MM.1S (cell line): ENCODE results near the gene CYB5R3.

Experiments used
- DNase-seq: peaks from one replicate; pipeline ENCODE4 v3.0.0-alpha.2; 2015
- H2AFZ ChIP-seq: fragments of 300-600 bp; sonication (generic); 2 replicates; pipeline ENCODE4 v1.6.0; 2016; ENCODE audit warnings: antibody characterized with exemption, low read length
- H3F3A ChIP-seq: fragments of 300-600 bp; sonication (generic); 2 replicates; pipeline ENCODE4 v1.6.1; 2016; ENCODE audit warnings: mild to moderate bottlenecking, antibody characterized with exemption, low read length, moderate library complexity, mixed read lengths; ENCODE audit not compliant: insufficient read depth
- H3K27ac ChIP-seq: fragments of 300-600 bp; sonication (generic); 2 replicates; pipeline ENCODE4 v1.5.1; 2016; ENCODE audit warnings: mild to moderate bottlenecking, low read length
- H3K27me3 ChIP-seq: fragments of 300-600 bp; sonication (generic); replicated peaks from 2 replicates; pipeline ENCODE4 v1.6.0; 2016; ENCODE audit warnings: low read length; ENCODE audit not compliant: insufficient read depth
- H3K36me3 ChIP-seq: fragments of 300-600 bp; sonication (generic); replicated peaks from 2 replicates; pipeline ENCODE4 v1.6.1; 2016; ENCODE audit warnings: mild to moderate bottlenecking, low read length, mixed read lengths; ENCODE audit not compliant: insufficient read depth
- H3K4me1 ChIP-seq: fragments of 300-600 bp; sonication (generic); 2 replicates; pipeline ENCODE4 v1.6.1; 2016; ENCODE audit warnings: low read length, mixed read lengths
- H3K4me2 ChIP-seq: fragments of 300-600 bp; sonication (generic); 2 replicates; pipeline ENCODE4 v1.6.0; 2016; ENCODE audit warnings: low read depth, low read length
- H3K4me3 ChIP-seq: fragments of 300-600 bp; sonication (generic); 2 replicates; pipeline ENCODE4 v1.5.1; 2016; ENCODE audit warnings: low read length, mixed read lengths
- H3K79me2 ChIP-seq: fragments of 300-600 bp; sonication (generic); 2 replicates; pipeline ENCODE4 v1.6.1; 2016; ENCODE audit warnings: mixed run types, low read length, mixed read lengths
- H3K9ac ChIP-seq: fragments of 300-600 bp; sonication (generic); 2 replicates; pipeline ENCODE4 v1.6.1; 2016; ENCODE audit warnings: low read length, mixed read lengths
- H3K9me2 ChIP-seq: fragments of 300-600 bp; sonication (generic); replicated peaks from 2 replicates; pipeline ENCODE4 v1.6.1; 2016; ENCODE audit warnings: mild to moderate bottlenecking, low read length, mixed read lengths; ENCODE audit not compliant: insufficient read depth
- H3K9me3 ChIP-seq: fragments of 300-600 bp; sonication (generic); replicated peaks from 2 replicates; pipeline ENCODE4 v1.6.1; 2016; ENCODE audit warnings: mild to moderate bottlenecking, low read length, mixed read lengths; ENCODE audit not compliant: insufficient read depth
- H4K20me1 ChIP-seq: fragments of 300-600 bp; sonication (generic); 2 replicates; pipeline ENCODE4 v1.6.1; 2016; ENCODE audit warnings: mild to moderate bottlenecking, low read length, moderate library complexity, mixed read lengths; ENCODE audit not compliant: insufficient read depth
- EZH2 ChIP-seq: fragments of 300-600 bp; sonication (generic); optimal IDR thresholded peaks from 2 replicates; pipeline ENCODE3; 2017; ENCODE audit warnings: low read depth, mild to moderate bottlenecking, antibody characterized with exemption, low read length, mixed read lengths
- EZH2phosphoT487 ChIP-seq: fragments of 300-600 bp; sonication (generic); IDR thresholded peaks from 2 replicates; pipeline ENCODE4 v1.6.1; 2018; ENCODE audit warnings: antibody characterized with exemption, low read length
- TF ChIP-seq, protein P1 (sequence below): fragments of 300-600 bp; sonication (generic); IDR thresholded peaks from 2 replicates; pipeline ENCODE4 v1.5.1; 2016; ENCODE audit warnings: antibody characterized with exemption, low read length, mixed read lengths

The CYB5R3 gene

GRCh38 chr22:42641801-42642413, 7.3 kb downstream of the CYB5R3 start:
- Histone ChIP-seq H3K79me2 (peaks cover 32% of the 10 kb centered on the region), H3K36me3 (no peaks in the 10 kb centered on the region), H3K4me3 (no peak overlapping the region), H3K9me3 (no peaks in the 10 kb centered on the region), H2AFZ (no peak overlapping the region), H3K4me1 (no peaks in the 10 kb centered on the region), H3F3A (no peaks in the 10 kb centered on the region), H3K27ac (no peak overlapping the region), H3K4me2 (no peak overlapping the region), H4K20me1 (no peaks in the 10 kb centered on the region), H3K9me2 (no peaks in the 10 kb centered on the region), H3K9ac (no peak overlapping the region), H3K27me3 (no peaks in the 10 kb centered on the region)
- DNase-seq, result no peak
- TF ChIP-seq, protein P1, sequence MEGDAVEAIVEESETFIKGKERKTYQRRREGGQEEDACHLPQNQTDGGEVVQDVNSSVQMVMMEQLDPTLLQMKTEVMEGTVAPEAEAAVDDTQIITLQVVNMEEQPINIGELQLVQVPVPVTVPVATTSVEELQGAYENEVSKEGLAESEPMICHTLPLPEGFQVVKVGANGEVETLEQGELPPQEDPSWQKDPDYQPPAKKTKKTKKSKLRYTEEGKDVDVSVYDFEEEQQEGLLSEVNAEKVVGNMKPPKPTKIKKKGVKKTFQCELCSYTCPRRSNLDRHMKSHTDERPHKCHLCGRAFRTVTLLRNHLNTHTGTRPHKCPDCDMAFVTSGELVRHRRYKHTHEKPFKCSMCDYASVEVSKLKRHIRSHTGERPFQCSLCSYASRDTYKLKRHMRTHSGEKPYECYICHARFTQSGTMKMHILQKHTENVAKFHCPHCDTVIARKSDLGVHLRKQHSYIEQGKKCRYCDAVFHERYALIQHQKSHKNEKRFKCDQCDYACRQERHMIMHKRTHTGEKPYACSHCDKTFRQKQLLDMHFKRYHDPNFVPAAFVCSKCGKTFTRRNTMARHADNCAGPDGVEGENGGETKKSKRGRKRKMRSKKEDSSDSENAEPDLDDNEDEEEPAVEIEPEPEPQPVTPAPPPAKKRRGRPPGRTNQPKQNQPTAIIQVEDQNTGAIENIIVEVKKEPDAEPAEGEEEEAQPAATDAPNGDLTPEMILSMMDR, result no peak
- TF ChIP-seq EZH2, result no peak
- TF ChIP-seq EZH2phosphoT487, result no peak

DNA sequence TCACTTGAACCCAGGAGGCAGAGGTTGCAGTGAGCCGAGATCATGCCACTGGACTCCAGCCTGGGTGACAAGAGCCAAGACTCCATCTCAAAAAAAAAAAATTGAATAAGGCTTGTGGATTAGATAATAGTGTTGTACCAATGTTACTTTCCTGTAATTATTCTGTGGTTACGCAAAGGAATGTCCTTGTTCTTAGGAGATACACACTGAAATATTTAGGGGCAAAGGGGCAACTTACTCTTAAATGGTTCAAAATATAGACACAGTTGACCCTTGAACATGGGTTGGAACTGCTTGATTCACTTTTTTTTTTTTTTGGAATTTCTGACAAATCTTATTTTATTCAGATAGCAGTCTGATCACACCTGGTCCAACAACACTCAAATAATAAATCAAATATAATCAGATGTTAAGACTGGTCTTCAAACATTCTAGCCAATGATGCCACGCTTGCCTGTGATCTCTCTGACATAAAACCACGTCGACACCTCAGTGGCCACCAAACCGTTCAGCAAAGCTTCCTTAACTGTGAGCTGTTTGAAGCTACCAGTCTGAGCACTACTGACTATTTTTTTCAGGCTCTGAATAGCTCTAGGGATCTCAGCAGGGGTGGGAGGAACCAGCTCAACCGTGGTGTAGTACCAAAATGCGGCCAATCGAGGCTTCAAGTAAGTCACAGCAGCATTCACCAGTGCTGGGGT, 9.5 kb downstream of the CYB5R3 start:
- Histone ChIP-seq H3K4me1 (no peaks in the 10 kb centered on the region), H3K9me2 (no peaks in the 10 kb centered on the region)

GRCh38 chr22:42637555-42637954, 11.6 kb downstream of the CYB5R3 start:
- no peaks in the 10 kb centered on the region for H4K20me1 ChIP-seq
- no peak overlapping the region for H3K4me3 ChIP-seq
- no peak for DNase-seq
- H3K27ac ChIP-seq, result no peak overlapping the region
- H3K9ac ChIP-seq, result no peak overlapping the region
- H3K4me1 ChIP-seq, result no peaks in the 10 kb centered on the region
- no peaks in the 10 kb centered on the region for H3F3A ChIP-seq
- no peak overlapping the region for H2AFZ ChIP-seq
- TF ChIP-seq EZH2 (no peak), EZH2phosphoT487 (no peak)
- TF ChIP-seq, protein P1, result no peak
- no peaks in the 10 kb centered on the region for H3K9me2 ChIP-seq
- H3K36me3 ChIP-seq, result no peaks in the 10 kb centered on the region
- H3K27me3 ChIP-seq, result no peaks in the 10 kb centered on the region
- no peaks in the 10 kb centered on the region for H3K9me3 ChIP-seq
- H3K79me2 ChIP-seq, result no peaks in the 10 kb centered on the region
- no peak overlapping the region for H3K4me2 ChIP-seq

More for the DNA sequence above, 9.5 kb downstream of the CYB5R3 start:
- Histone ChIP-seq H3K27me3 (no peaks in the 10 kb centered on the region), H4K20me1 (no peaks in the 10 kb centered on the region), H3K9ac (no peak overlapping the region), H3K4me2 (no peak overlapping the region), H3K79me2 (peaks cover 11% of the 10 kb centered on the region; the same call in 1 of the 2 replicates), H2AFZ (no peak overlapping the region), H3K36me3 (no peaks in the 10 kb centered on the region), H3K9me3 (no peaks in the 10 kb centered on the region), H3F3A (no peaks in the 10 kb centered on the region), H3K4me3 (no peak overlapping the region), H3K27ac (no peak overlapping the region)
- TF ChIP-seq EZH2 (no peak), EZH2phosphoT487 (no peak)
- TF ChIP-seq, protein P1, result no peak
- DNase-seq, result no peak
